Keratinocyte (primary cell): Measurements from ENCODE around the gene ENGASE. TPM values are rescaled to one million over a fixed set of nuclear protein-coding genes. Genes with fewer than 3 reads are reported as not detected.
A peak's percentile ranks its signal among the peaks of the same experiment; 100 is the strongest.

ENCODE experiments used
- DNase-seq: peaks from one replicate; pipeline ENCODE4 v3.0.0-alpha.2; 2011; ENCODE audit warnings: low read depth, missing footprints, low spot score
- FAIRE-seq: peaks from 2 replicates; lab custom pipeline; 2011; peaks lifted over from hg19 to GRCh38; lab: Jason Lieb, UNC
- H2AFZ ChIP-seq: 2 replicates; pipeline ENCODE4 v1.6.0; 2012; ENCODE audit warnings: low read length, control low read depth, inconsistent platforms; ENCODE audit not compliant: control insufficient read depth
- H3K27ac ChIP-seq: 2 replicates; pipeline ENCODE4 v1.5.1; 2011; ENCODE audit warnings: low read length; ENCODE audit not compliant: control insufficient read depth, insufficient read depth
- H3K27me3 ChIP-seq: 3 replicates; pipeline ENCODE4 v1.6.0; 2011; ENCODE audit warnings: low read length; ENCODE audit not compliant: control insufficient read depth, insufficient read depth; ENCODE audit errors: extremely low read depth
- H3K36me3 ChIP-seq, 2 experiments: 2 replicates in 1 of 2; 3 replicates in 1 of 2; pipeline ENCODE4 v1.5.1; 2011; ENCODE audit warnings: low read length in 2 of 2, mild to moderate bottlenecking in 1 of 2; ENCODE audit not compliant: control insufficient read depth in 2 of 2, insufficient read depth in 2 of 2; ENCODE audit errors: extremely low read depth in 1 of 2
- H3K4me1 ChIP-seq: 3 replicates; pipeline ENCODE4 v1.5.1; 2011; ENCODE audit warnings: low read length; ENCODE audit not compliant: control insufficient read depth, insufficient read depth; ENCODE audit errors: extremely low read depth
- H3K4me2 ChIP-seq: 3 replicates; pipeline ENCODE4 v1.6.0; 2011; ENCODE audit warnings: low read depth, low read length; ENCODE audit not compliant: control insufficient read depth, insufficient read depth; ENCODE audit errors: extremely low read depth
- H3K4me3 ChIP-seq, 3 experiments: fragments of 200-600 bp in 1 of 3; sonication (generic) in 1 of 3; 2 replicates in 2 of 3; 3 replicates in 1 of 3; pipeline ENCODE4 v1.5.1; 2011 to 2016; ENCODE audit warnings: low read length in 3 of 3, mild to moderate bottlenecking in 3 of 3, control low read depth in 2 of 3, inconsistent platforms in 1 of 3, low read depth in 1 of 3, mixed read lengths in 1 of 3, mixed run types in 1 of 3, moderate library complexity in 1 of 3; ENCODE audit not compliant: control insufficient read depth in 2 of 3, insufficient read depth in 2 of 3; ENCODE audit errors: extremely low read depth in 1 of 3
- H3K79me2 ChIP-seq: 2 replicates; pipeline ENCODE4 v1.6.0; 2012; ENCODE audit warnings: low read length; ENCODE audit not compliant: control insufficient read depth, insufficient read depth
- H3K9ac ChIP-seq: 3 replicates; pipeline ENCODE4 v1.6.0; 2011; ENCODE audit warnings: low read length; ENCODE audit not compliant: control insufficient read depth, insufficient read depth; ENCODE audit errors: extremely low read depth
- H3K9me1 ChIP-seq: 3 replicates; pipeline ENCODE4 v1.6.0; 2011; ENCODE audit warnings: low read length; ENCODE audit not compliant: control insufficient read depth, insufficient read depth; ENCODE audit errors: extremely low read depth
- H3K9me3 ChIP-seq: 2 replicates; pipeline ENCODE4 v1.5.1; 2012; ENCODE audit warnings: low read depth, low read length; ENCODE audit not compliant: control insufficient read depth
- H4K20me1 ChIP-seq: 3 replicates; pipeline ENCODE4 v1.6.0; 2011; ENCODE audit warnings: low read length; ENCODE audit not compliant: control insufficient read depth, insufficient read depth; ENCODE audit errors: extremely low read depth
- CTCF ChIP-seq, 3 experiments: IDR thresholded peaks in 1 of 3; conservative IDR thresholded peaks in 1 of 3; optimal IDR thresholded peaks in 1 of 3; 2 replicates in 2 of 3; 3 replicates in 1 of 3; pipeline versions ENCODE3 to v1.5.1; 2011; ENCODE audit warnings: low read length in 3 of 3, mild to moderate bottlenecking in 3 of 3, moderate library complexity in 2 of 3, control low read depth in 1 of 3, inconsistent platforms in 1 of 3; ENCODE audit not compliant: insufficient read depth in 2 of 3; ENCODE audit errors: extremely low read depth in 1 of 3
- EZH2 ChIP-seq: IDR thresholded peaks from one replicate; pipeline ENCODE4 v1.6.1; 2012; ENCODE audit warnings: inconsistent platforms, mild to moderate bottlenecking, low read length, moderate library complexity
- dilution Hi-C: fragments of 300-500 bp; cut with MboI; formaldehyde crosslinking; loops from one replicate; pipeline ENCODE4 v1.7.0; 2020; ENCODE audit warnings: low sequenced_read_pairs; ENCODE audit not compliant: extremely low pct_ligation_motif_present
- polyA plus RNA-seq, 5 experiments: library from polyadenylated mRNA; depleted of rRNA in 3 of 5; stranded (reverse) in 3 of 5; stranded (forward) in 1 of 5; unstranded in 1 of 5; fragments of >200 nt; gene quantifications; 1 replicate in 1 of 5; 2 replicates in 3 of 5; 3 replicates in 1 of 5; pipeline versions ENCODE4 v1.2.1 to v1.2.3, GENCODE V29; 2011 to 2012; ENCODE audit warnings: missing spikeins in 2 of 5, low read depth in 1 of 5, low replicate concordance in 1 of 5

Gene ENGASE
- polyA plus RNA-seq, 1 donor (not counting 4 experiments of a cell fraction or from before 2014, with no cell fraction given): 6.6 TPM

- H3K4me3 ChIP-seq: no peak overlapping the region
- peak; percentile 68 for FAIRE-seq
- no peak for DNase-seq
- H4K20me1 ChIP-seq: no peaks in the 10 kb centered on the region
- H3K4me2 ChIP-seq: peak overlapping the region; percentile 51
- H3K79me2 ChIP-seq: no peaks in the 10 kb centered on the region
- dilution Hi-C loops: loop anchor here (25.0 kb wide), 1 partner anchor 353 kb away; no protein-coding TSS in a partner anchor
- peak overlapping the region; percentile 62 for H3K27ac ChIP-seq
- TF ChIP-seq CTCF (optimal IDR thresholded peaks at IDR 0.05 in 1 of 3, IDR thresholded peaks at IDR 0.05 in 1 of 3, conservative IDR thresholded peaks at IDR 0.05 in 1 of 3; ENCODE audit: extremely low read depth in 1 of 3, insufficient read depth in 2 of 3, low read length in 3 of 3) (no peak), EZH2 (no peak)
- H3K9me3 ChIP-seq: no peaks in the 10 kb centered on the region
- H3K9me1 ChIP-seq: peaks cover 2% of the 10 kb centered on the region
- peak overlapping the region; percentile 74 for H2AFZ ChIP-seq
- no peaks in the 10 kb centered on the region for H3K27me3 ChIP-seq
- H3K36me3 ChIP-seq: no peaks in the 10 kb centered on the region
- peaks cover 53% of the 10 kb centered on the region for H3K4me1 ChIP-seq
- H3K9ac ChIP-seq: peak overlapping the region; percentile 55
Measured at GRCh38 chr17:79033741-79034501, 40.7 kb upstream of the ENGASE start.

- Histone ChIP-seq H3K9me3 (no peaks in the 10 kb centered on the region), H3K27ac (no peak overlapping the region), H3K9me1 (peaks cover 2% of the 10 kb centered on the region), H3K36me3 (no peaks in the 10 kb centered on the region), H4K20me1 (no peaks in the 10 kb centered on the region), H3K4me1 (peaks cover 55% of the 10 kb centered on the region), H3K9ac (no peak overlapping the region), H3K79me2 (no peaks in the 10 kb centered on the region), H2AFZ (no peak overlapping the region), H3K4me3 (no peak overlapping the region), H3K4me2 (no peak overlapping the region), H3K27me3 (no peaks in the 10 kb centered on the region)
- DNase-seq (no peak), FAIRE-seq (no peak)
- dilution Hi-C loops: loop anchor here (25.0 kb wide), 1 partner anchor 352 kb away; no protein-coding TSS in a partner anchor
- TF ChIP-seq EZH2 (no peak), CTCF (optimal IDR thresholded peaks at IDR 0.05 in 1 of 3, IDR thresholded peaks at IDR 0.05 in 1 of 3, conservative IDR thresholded peaks at IDR 0.05 in 1 of 3; ENCODE audit: extremely low read depth in 1 of 3, insufficient read depth in 2 of 3, low read length in 3 of 3) (no peak)
Measured at GRCh38 chr17:79034931-79035485, 39.6 kb upstream of the ENGASE start.
